ENCODE results near the gene AKR7A3.
A peak's percentile ranks its signal among the peaks of the same experiment; 100 is the strongest.
"Not testable (repeated sequence)": the region's sequence is repeated elsewhere in the genome, so short reads cannot be mapped to it uniquely, and the experiment has no call there.

Gene AKR7A3

GRCh38 chr1:19288324-19289241, at the start of gene AKR7A3:
TSS of gene AKR7A3 (minus strand) at chr1:19288770. CDS start at chr1:19288709, 61 bp downstream.
- peak; percentile 90 for ATAC-seq
- peaks cover 28% of the 10 kb centered on the region for H3K36me3 Mint-ChIP-seq
- H3K9me3 Mint-ChIP-seq = not testable (repeated sequence)
- peak within 1 kb of the TSS; percentile 28 for H3K27ac Mint-ChIP-seq
- H3K4me3 Mint-ChIP-seq = peak within 1 kb of the TSS; percentile 71
- H3K27me3 Mint-ChIP-seq = peaks cover 23% of the 10 kb centered on the region
- peaks cover 12% of the 10 kb centered on the region for H3K4me1 Mint-ChIP-seq

- H3K4me3 Mint-ChIP-seq = no peak overlapping the region
- peaks cover 54% of the 10 kb centered on the region for H3K36me3 Mint-ChIP-seq
- H3K27ac Mint-ChIP-seq = no peak overlapping the region
- H3K27me3 Mint-ChIP-seq = no peaks in the 10 kb centered on the region
- H3K9me3 Mint-ChIP-seq = no peaks in the 10 kb centered on the region
- no peak for ATAC-seq
- peaks cover 26% of the 10 kb centered on the region for H3K4me1 Mint-ChIP-seq
These were observed 49.8 kb upstream of the AKR7A3 start for GRCh38 chr1:19338323-19338762.

DNA sequence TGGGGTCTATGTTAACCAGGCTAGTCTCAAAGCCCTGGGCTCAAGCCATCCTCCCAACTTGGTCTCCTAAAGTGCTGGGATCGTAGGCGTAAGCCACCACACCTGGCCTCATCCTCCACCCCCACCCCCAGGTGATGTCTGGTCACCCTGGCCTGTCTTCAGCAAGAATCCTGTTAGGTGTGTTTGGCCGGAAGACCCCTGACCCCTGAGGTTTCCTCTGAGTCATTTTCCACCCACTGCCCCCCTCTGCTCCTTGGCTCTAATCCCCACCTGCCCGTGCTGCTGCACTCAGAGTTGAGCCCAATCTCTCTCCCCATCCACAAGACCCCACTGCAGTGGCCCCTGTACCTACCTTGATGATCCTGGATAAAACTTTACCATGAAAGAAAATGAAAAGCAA, 48.7 kb upstream of the AKR7A3 start:
- Mint-ChIP-seq H3K27ac (peak overlapping the region; percentile 69), H3K27me3 (no peaks in the 10 kb centered on the region), H3K36me3 (peaks cover 46% of the 10 kb centered on the region), H3K9me3 (no peaks in the 10 kb centered on the region), H3K4me1 (peaks cover 26% of the 10 kb centered on the region), H3K4me3 (no peak overlapping the region)
- ATAC-seq = no peak

DNA sequence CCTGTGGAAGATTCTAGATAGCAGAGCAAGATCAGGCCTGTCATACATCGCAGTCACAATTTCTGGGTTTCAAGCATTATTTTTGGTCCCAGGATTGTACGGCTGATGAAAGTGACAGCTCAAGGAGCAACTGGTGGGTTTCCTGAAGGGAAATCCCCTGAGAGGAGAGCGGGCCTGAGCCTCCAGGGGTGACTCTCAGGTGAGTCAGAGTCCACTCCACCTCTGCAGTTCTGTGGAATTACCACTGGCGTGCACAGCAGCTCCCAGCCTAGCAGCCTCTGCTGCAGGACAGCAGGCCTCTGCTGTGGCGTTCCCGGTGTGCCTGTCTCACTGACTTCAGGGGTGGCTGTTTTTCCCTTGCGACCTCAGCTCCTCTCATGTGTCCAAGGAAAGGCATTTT, 48.0 kb upstream of the AKR7A3 start:
- H3K4me3 Mint-ChIP-seq = no peak overlapping the region
- H3K27me3 Mint-ChIP-seq = no peaks in the 10 kb centered on the region
- peak; percentile 65 for ATAC-seq
- H3K9me3 Mint-ChIP-seq = no peaks in the 10 kb centered on the region
- H3K27ac Mint-ChIP-seq = peak overlapping the region; percentile 69
- H3K4me1 Mint-ChIP-seq = peaks cover 25% of the 10 kb centered on the region
- peaks cover 39% of the 10 kb centered on the region for H3K36me3 Mint-ChIP-seq

DNA sequence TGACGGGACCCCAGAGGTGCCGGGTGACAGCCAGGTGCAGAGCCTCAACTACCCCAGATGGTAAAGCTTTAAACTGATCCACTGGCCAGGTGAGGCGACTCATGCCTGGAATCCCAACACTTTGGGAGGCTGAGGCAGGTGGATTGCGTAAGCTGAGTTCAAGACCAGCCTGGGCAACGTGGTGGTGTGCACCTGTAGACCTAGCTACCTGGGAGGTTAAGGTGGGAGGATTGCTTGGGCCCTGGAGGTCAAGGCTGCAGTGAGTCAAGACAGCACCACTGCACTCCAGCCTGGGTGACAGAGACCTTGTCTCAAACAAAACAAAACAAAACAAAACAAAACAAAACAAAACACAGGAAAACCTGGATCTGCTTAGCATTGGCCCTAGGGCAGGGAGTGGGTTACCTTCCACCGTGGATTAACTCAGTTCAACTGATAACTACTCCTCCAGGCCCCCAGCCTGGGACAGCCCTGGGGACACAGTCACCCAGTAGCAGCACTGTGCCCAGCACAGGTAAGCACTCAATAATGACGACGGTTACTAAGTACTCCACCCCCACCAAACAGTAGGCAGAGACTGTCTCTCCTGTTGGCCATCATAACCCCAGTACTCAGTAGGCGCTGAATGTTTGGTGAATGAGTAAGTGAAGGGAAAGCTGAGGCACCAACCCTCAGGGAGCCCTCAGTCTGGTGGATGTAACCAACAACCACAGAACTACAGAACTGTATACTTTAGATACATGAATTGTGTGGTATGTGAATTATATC, 45.2 kb upstream of the AKR7A3 start:
- no peak overlapping the region for H3K27ac Mint-ChIP-seq
- peaks cover 19% of the 10 kb centered on the region for H3K4me1 Mint-ChIP-seq
- no peaks in the 10 kb centered on the region for H3K27me3 Mint-ChIP-seq
- H3K9me3 Mint-ChIP-seq = no peaks in the 10 kb centered on the region
- H3K4me3 Mint-ChIP-seq = no peak overlapping the region
- peaks cover 25% of the 10 kb centered on the region for H3K36me3 Mint-ChIP-seq
- peak; percentile 25 for ATAC-seq

DNA sequence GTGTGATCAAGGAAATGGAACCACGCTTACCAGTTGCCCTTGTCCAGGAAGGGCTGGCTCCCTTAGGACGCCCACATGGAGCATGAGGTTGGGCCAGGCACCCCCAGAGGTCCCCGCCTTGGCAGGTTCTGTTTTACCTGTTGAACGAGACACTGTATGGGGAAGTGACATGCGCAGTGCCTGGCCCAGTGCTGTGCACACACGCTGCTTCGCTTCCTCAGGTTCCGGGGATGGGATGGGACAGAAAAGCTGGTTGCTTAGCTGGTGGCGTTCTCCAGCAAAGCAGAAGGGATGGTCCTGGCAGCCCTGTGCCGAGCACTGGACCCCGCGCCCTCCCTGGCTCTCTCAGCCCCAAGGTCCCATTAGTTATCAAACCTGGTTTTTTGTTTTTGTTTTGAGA, 44.3 kb upstream of the AKR7A3 start:
- H3K4me1 Mint-ChIP-seq = peaks cover 19% of the 10 kb centered on the region

GRCh38 chr1:19331262-19331878, 42.8 kb upstream of the AKR7A3 start:
- Mint-ChIP-seq H3K27ac (no peak overlapping the region), H3K9me3 (no peaks in the 10 kb centered on the region), H3K27me3 (no peaks in the 10 kb centered on the region), H3K4me3 (no peak overlapping the region), H3K4me1 (peaks cover 12% of the 10 kb centered on the region), H3K36me3 (peaks cover 28% of the 10 kb centered on the region)
- no peak for ATAC-seq

More for the DNA sequence above, 44.3 kb upstream of the AKR7A3 start:
- H3K27ac Mint-ChIP-seq = no peak overlapping the region
- no peaks in the 10 kb centered on the region for H3K9me3 Mint-ChIP-seq
- ATAC-seq = no peak
- peaks cover 25% of the 10 kb centered on the region for H3K36me3 Mint-ChIP-seq
- H3K4me3 Mint-ChIP-seq = no peak overlapping the region
- H3K27me3 Mint-ChIP-seq = no peaks in the 10 kb centered on the region

GRCh38 chr1:19330449-19331135, 42.0 kb upstream of the AKR7A3 start:
- H3K27ac Mint-ChIP-seq = no peak overlapping the region
- ATAC-seq = no peak

GRCh38 chr1:19329611-19330010, 41.0 kb upstream of the AKR7A3 start:
- Mint-ChIP-seq H3K36me3 (peaks cover 39% of the 10 kb centered on the region), H3K4me3 (no peak overlapping the region), H3K4me1 (peaks cover 10% of the 10 kb centered on the region), H3K27ac (no peak overlapping the region), H3K27me3 (no peaks in the 10 kb centered on the region), H3K9me3 (no peaks in the 10 kb centered on the region)
- ATAC-seq = no peak

More at GRCh38 chr1:19330449-19331135, 42.0 kb upstream of the AKR7A3 start:
- Mint-ChIP-seq H3K9me3 (no peaks in the 10 kb centered on the region), H3K27me3 (no peaks in the 10 kb centered on the region), H3K4me1 (peaks cover 10% of the 10 kb centered on the region), H3K4me3 (no peak overlapping the region), H3K36me3 (peaks cover 32% of the 10 kb centered on the region)

DNA sequence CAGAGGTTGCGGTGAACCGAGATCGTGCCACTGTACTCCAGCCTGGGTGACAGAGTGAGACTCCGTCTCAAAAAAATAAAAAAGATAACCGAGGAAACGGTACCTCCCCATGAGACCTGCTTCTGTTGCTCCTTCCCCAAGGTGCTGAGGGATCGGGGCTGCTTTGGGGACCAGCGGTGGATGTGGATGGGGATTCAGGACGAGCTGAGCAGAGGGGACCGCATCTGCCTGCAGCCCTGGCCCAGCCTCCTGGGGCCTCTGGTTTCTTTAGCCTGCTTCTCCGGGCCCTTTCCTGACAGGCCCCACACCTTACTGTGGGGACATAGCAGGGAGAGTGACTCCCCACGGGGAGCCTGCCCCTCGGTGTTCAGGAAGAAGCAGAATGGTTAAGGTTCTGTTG, 40.6 kb upstream of the AKR7A3 start:
- no peak overlapping the region for H3K4me3 Mint-ChIP-seq
- H3K9me3 Mint-ChIP-seq = no peaks in the 10 kb centered on the region
- H3K27ac Mint-ChIP-seq = no peak overlapping the region
- H3K4me1 Mint-ChIP-seq = peaks cover 10% of the 10 kb centered on the region
- no peak for ATAC-seq
- peaks cover 43% of the 10 kb centered on the region for H3K36me3 Mint-ChIP-seq
- H3K27me3 Mint-ChIP-seq = no peaks in the 10 kb centered on the region

DNA sequence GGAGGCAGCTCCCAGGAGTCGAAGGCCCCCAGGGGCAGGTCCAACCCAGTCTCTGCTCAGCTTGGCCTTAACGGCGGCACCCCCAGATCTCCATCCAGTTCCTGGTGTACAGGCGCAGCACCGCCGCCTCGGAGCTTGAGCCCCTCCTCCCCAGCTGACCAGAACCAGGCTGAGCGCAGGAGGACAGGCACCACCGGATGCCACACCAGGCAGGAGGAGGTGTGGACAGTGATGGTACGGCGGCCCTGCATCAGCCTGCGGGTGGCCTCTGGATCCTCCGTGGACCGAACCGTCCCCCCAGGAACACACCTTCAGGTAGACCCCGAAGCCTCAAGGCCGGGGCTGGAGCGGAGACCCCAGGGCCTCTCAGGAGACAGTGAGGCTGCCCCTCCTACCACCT, 39.9 kb upstream of the AKR7A3 start:
- no peak for ATAC-seq
- Mint-ChIP-seq H3K36me3 (peaks cover 48% of the 10 kb centered on the region), H3K27ac (no peak overlapping the region)

GRCh38 chr1:19327736-19328135, 39.2 kb upstream of the AKR7A3 start:
- Mint-ChIP-seq H3K27me3 (no peaks in the 10 kb centered on the region), H3K4me1 (peaks cover 10% of the 10 kb centered on the region), H3K27ac (no peak overlapping the region), H3K9me3 (no peaks in the 10 kb centered on the region), H3K4me3 (no peak overlapping the region), H3K36me3 (peaks cover 55% of the 10 kb centered on the region)
- no peak for ATAC-seq

More for the DNA sequence above, 39.9 kb upstream of the AKR7A3 start:
- Mint-ChIP-seq H3K27me3 (no peaks in the 10 kb centered on the region), H3K4me1 (peaks cover 10% of the 10 kb centered on the region), H3K4me3 (no peak overlapping the region), H3K9me3 (no peaks in the 10 kb centered on the region)

DNA sequence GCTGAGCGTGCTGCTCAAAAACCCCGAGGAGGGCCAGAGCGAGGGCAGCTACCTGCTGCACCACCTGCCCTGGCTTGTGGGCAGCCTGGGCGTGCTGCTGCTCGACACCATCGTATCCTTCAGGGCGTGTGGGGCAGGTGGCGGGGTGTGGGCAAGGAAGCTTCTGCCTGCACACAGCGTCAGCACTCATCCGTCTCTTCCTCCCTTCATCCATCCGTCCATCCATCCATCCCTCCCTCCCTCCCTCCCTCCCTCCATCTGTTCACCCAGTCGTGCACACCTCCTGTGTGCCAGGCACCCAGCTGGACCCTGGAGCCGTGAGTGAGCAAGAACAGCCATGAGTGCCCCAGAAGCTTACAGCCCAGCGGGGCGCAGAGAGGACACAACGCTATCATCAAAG, 38.7 kb upstream of the AKR7A3 start:
- H3K36me3 Mint-ChIP-seq = peaks cover 59% of the 10 kb centered on the region
- no peaks in the 10 kb centered on the region for H3K9me3 Mint-ChIP-seq
- no peak overlapping the region for H3K4me3 Mint-ChIP-seq
- peaks cover 10% of the 10 kb centered on the region for H3K4me1 Mint-ChIP-seq
- ATAC-seq = no peak
- no peaks in the 10 kb centered on the region for H3K27me3 Mint-ChIP-seq
- H3K27ac Mint-ChIP-seq = no peak overlapping the region

- H3K27ac Mint-ChIP-seq = no peak overlapping the region
- H3K4me3 Mint-ChIP-seq = no peak overlapping the region
- peaks cover 10% of the 10 kb centered on the region for H3K4me1 Mint-ChIP-seq
- no peaks in the 10 kb centered on the region for H3K9me3 Mint-ChIP-seq
- H3K27me3 Mint-ChIP-seq = no peaks in the 10 kb centered on the region
- peaks cover 62% of the 10 kb centered on the region for H3K36me3 Mint-ChIP-seq
- no peak for ATAC-seq
These were observed 38.1 kb upstream of the AKR7A3 start for GRCh38 chr1:19326748-19327065.
